ENCODE data around the gene LIPC.

LIPC gene

GRCh38 chr15:58430224-58430787 lies 1.5 kb upstream of the LIPC start:
- TF ChIP-seq CTCF (IDR thresholded peaks at IDR 0.05) (no peak), ZFX (IDR thresholded peaks at IDR 0.05; ENCODE audit: borderline replicate concordance) (no peak)
- no peak overlapping the region for H3K27ac ChIP-seq

- TF ChIP-seq ZFX (IDR thresholded peaks at IDR 0.05; ENCODE audit: borderline replicate concordance) (no peak), CTCF (IDR thresholded peaks at IDR 0.05) (no peak)
- no peak overlapping the region for H3K27ac ChIP-seq
Measured at GRCh38 chr15:58432401-58432800, 610 bp downstream of the LIPC start.

GRCh38 chr15:58433597-58434333 lies 2.0 kb downstream of the LIPC start:
- H3K27ac ChIP-seq, result no peak overlapping the region
- no peak for TF ChIP-seq ZFX (IDR thresholded peaks at IDR 0.05; ENCODE audit: borderline replicate concordance)
- TF ChIP-seq CTCF (IDR thresholded peaks at IDR 0.05), result no peak

GRCh38 chr15:58434334-58434875 lies 2.6 kb downstream of the LIPC start:
- TF ChIP-seq CTCF (IDR thresholded peaks at IDR 0.05) (no peak), ZFX (IDR thresholded peaks at IDR 0.05; ENCODE audit: borderline replicate concordance) (no peak)
- no peak overlapping the region for H3K27ac ChIP-seq

GRCh38 chr15:58436552-58436951 lies 4.8 kb downstream of the LIPC start:
- no peak overlapping the region for H3K27ac ChIP-seq
- TF ChIP-seq ZFX (IDR thresholded peaks at IDR 0.05; ENCODE audit: borderline replicate concordance) (no peak), CTCF (IDR thresholded peaks at IDR 0.05) (no peak)

GRCh38 chr15:58437531-58438105 lies 5.8 kb downstream of the LIPC start:
- H3K27ac ChIP-seq, result no peak overlapping the region
- TF ChIP-seq CTCF (IDR thresholded peaks at IDR 0.05) (no peak), ZFX (IDR thresholded peaks at IDR 0.05; ENCODE audit: borderline replicate concordance) (no peak)

- TF ChIP-seq ZFX (IDR thresholded peaks at IDR 0.05; ENCODE audit: borderline replicate concordance) (no peak), CTCF (IDR thresholded peaks at IDR 0.05) (no peak)
- H3K27ac ChIP-seq, result no peak overlapping the region
Measured at GRCh38 chr15:58438111-58438510, 6.3 kb downstream of the LIPC start.
